Activated CD4-positive, alpha-beta T cell treated with anti-CD3 and anti-CD28 coated beads for 48 hours (primary cell): Measurements from ENCODE around the gene SETD1A.

Experiments used
- DNase-seq: peaks from one replicate; pipeline ENCODE4 v3.0.0-alpha.2; 2020

Gene SETD1A

DNA sequence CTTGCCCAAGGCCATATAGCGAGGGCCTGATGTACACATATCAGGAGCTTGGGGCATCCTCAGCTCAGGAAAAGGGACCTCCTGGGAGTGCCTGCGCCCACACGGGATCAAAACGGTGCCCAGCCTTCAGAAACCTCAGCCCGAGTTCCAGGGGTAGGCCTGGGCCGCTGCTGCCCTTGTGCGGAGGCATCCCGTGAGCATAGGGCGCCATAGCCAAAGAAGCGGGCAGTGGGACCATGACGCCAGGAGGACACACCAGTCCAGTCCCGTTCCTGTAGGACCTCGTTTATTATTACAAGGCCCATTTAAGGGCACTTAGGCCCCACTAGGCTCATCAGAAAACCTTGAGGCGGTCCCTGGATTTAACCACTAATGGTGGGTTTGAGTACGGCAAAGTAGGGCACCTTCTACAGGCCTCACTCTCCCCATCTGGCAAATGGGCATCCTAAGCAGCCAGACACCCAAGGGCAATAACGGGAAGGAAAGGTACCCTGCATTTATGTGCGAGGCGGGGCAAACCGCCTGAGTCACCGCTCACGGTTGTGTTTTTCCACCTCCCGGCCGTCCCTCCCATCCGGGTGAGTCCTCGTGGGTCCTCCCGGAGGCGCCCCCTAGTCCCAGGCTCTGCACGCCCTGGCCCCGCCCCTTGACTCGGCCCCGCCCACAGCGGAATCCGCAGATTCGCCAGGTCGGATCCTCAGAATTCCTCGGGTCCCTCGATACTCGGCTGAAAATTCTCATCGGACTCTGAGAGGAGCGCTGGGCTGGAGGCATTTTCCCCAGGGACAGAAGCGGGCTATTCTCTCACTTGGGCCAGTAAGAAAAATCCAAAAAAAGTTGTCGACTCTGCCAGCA, 726 bp upstream of the SETD1A start:
- peak; percentile 96 for DNase-seq

DNA sequence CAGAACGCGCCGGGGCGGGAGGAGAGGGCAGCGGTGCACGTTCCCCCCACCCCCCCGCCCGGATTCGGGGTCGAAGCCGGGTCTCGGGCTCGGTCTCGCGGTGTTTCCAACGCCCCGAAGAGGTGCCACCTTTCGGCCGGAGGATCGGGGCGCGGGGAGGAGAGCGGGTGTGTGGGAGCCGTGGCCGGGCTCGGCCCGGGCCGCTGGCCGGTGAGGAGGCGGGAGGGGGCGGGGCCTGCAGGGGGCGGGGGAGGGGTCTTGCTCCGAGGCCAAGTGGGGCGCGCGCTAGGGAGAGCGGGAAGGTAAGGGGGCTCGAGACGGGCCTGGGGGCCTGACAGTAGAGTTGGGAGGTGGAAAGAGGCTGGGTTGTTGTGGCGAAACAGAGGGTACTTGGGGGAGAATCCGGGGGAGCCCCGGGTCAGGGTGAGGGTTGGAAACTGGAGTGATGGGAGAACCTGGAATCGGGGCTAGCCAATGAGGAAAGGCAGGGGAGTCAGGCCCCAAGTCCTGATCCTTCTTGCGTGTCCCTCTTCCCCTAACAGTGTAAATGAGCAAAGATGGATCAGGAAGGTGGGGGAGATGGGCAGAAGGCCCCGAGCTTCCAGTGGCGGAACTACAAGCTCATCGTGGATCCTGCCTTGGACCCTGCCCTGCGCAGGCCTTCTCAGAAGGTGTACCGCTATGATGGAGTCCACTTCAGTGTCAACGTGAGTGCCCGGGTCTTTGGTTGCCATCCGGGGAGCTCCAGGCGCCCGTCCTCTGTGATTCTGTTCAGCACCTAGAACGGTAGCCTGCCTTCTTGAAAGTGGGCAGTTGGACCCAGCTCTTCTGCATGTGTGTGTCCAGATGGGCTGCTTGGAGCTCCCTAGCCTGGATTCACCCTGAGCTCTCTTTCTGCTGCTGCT, 873 bp downstream of the SETD1A start:
- DNase-seq = no peak

DNA sequence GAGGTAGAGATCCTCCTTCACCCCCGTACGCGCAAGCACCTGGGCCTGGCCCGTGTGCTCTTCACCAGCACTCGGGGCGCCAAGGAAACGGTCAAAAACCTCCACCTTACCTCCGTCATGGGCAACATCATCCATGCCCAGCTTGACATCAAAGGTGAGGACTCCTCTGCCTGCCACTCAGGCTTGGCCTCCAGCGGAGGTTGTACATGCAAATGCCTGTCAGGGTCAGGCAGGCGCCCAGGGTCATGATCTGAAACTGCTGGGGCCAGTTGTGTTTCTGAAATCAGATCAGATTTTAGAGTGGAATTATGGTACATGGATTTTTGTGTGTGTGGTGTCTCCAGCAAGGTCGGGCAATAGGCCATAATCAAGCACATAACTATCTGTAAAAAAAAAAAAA, 3.8 kb downstream of the SETD1A start:
- no peak for DNase-seq

DNA sequence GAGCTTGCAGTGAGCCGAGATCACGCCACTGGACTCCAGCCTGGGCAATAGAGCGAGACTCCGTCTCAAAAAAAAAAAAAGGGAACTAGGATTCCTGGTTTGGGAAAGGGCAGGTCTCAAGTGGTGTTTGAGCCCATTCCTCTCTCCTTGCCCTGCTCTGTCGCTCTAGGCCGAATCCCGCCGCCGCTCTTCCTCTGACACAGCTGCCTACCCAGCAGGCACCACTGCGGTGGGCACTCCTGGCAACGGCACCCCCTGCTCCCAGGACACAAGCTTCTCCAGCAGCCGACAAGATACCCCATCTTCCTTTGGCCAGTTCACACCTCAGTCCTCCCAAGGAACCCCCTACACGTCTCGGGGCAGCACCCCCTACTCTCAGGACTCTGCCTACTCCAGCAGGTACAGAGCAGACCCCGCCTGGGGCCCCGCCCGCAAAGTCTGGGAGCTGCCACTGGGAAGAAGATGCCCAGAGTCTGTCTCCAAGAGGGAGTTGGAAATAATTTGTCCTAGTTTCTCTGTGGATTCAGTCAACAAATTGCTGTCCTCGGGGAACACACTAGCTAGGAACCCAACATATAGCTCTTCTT, 6.5 kb downstream of the SETD1A start:
- DNase-seq = no peak

DNA sequence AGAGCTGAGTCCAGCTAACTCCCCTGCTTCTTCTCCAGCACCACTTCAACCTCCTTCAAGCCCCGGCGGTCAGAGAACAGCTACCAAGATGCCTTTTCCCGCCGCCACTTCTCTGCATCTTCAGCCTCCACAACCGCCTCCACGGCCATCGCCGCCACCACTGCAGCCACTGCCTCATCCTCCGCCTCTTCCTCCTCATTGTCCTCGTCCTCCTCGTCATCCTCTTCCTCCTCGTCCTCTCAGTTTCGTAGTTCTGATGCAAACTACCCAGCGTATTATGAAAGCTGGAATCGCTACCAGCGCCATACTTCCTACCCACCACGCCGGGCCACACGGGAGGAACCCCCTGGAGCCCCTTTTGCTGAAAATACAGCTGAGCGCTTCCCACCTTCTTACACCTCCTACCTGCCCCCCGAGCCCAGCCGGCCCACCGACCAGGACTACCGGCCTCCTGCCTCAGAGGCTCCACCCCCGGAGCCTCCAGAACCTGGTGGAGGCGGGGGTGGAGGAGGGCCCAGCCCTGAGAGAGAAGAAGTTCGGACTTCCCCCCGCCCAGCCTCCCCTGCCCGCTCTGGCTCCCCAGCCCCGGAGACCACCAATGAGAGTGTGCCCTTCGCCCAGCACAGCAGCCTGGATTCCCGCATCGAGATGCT, 7.1 kb downstream of the SETD1A start:
- DNase-seq = no peak

DNA sequence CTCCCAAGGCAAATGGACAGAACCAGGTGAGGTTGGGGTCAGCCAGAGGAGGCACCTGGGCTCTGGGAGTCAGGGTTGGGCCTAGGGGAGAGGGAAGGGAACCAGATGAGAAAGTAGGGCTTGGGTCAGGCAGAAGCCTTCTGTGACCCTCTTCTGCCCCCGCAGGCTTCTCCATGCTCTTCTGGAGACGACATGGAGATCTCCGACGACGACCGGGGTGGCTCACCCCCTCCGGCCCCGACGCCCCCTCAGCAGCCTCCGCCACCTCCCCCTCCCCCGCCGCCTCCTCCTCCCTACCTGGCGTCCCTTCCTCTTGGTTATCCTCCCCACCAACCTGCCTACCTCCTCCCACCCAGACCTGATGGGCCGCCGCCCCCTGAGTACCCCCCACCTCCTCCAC, 7.9 kb downstream of the SETD1A start:
- no peak for DNase-seq

DNA sequence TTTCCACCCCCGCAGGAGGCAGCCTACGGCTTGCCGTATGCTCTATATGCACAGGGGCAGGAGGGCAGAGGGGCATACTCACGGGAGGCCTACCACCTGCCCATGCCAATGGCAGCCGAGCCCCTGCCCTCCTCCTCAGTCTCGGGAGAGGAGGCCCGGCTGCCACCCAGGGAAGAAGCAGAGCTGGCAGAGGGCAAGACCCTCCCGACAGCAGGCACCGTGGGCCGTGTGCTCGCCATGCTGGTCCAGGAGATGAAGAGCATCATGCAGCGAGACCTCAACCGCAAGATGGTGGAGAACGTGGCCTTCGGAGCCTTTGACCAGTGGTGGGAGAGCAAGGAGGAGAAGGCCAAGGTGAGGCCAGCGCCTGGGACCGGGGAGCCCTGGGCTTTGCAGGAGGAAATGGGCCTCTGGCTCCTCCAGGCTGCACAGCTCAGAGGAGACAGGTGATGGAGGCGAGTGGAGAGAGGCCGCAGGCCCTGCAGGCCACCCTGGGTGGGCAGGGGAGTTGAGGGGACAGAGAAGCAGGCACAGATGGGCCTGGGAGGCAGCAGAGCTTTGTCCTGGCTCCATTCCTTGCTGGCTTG, 8.6 kb downstream of the SETD1A start:
- DNase-seq = no peak

DNA sequence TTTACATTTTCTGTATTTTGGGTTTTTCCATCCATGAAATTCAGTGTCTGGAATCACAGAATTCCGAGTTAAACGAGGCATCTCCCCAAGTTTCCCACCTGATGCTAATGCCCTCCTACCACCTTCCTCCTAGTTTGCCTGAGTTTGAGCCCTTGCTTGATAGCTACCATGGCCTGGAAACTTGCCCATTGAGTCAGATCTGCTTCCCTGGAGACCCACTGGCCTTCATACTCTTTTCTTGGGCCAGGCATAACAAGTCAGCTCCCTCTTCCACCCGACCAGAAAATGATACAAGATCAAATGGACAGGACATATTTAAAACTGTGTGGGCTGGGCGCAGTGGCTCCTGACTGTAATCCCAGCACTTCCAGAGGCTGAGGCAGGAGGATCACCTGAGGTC, 10.2 kb downstream of the SETD1A start:
- DNase-seq = no peak

DNA sequence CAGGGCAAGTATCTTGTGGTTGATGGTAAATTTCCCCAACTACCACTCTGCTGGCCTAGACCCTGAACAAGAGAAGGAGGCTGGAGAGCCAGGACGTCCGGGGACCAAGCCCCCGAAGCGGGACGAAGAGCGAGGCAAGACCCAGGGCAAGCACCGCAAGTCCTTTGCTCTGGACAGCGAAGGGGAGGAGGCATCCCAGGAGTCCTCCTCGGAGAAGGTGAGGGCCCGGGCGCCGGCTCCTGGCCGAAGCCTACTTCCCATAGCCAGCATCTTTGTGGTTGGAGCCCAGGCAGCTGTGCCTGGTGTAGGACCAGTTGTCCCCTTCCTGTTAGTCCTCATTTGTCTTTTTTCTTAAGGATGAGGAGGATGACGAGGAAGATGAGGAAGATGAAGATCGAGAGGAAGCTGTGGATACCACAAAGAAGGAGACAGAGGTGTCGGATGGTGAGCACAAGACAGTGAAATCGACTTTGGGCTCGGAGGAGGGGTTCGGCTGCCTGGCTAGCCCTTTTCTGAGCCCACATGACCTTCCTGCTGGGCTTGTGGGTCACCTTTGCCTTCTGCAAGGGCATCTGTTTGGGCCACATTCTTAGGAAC, 11.8 kb downstream of the SETD1A start:
- no peak for DNase-seq

DNA sequence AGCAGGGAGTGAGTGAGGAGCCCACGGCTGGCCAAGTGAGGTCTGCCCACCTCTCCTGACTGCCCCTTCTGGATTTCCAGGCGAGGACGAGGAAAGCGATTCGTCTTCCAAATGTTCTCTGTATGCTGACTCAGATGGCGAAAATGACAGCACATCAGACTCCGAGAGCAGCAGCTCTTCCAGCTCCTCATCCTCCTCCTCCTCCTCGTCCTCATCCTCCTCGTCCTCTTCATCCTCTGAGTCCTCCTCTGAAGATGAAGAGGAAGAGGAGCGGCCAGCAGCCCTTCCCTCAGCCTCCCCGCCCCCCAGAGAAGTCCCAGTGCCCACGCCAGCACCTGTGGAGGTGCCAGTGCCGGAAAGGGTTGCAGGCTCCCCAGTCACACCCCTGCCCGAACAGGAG, 13.7 kb downstream of the SETD1A start:
- DNase-seq = no peak

DNA sequence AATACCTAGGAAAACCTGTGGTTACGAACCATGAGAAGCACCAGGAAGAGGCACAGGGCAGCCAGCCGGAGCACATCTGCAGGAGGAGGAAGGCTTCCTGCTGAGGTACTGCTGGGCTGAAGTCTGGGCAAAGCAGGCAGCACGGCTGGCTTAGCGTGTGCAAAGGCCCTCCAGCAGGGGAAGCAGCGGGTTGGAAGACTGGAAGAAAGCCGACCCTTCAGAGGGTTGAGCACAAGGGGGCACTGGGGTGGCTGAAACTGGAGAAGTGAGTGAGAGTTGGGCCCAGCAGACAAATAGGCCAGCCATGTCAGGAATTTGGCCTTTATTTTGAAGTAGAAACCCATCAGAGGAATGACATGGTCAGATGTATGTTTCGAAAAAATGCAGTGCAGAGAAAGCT, 15.3 kb downstream of the SETD1A start:
- DNase-seq = no peak

DNA sequence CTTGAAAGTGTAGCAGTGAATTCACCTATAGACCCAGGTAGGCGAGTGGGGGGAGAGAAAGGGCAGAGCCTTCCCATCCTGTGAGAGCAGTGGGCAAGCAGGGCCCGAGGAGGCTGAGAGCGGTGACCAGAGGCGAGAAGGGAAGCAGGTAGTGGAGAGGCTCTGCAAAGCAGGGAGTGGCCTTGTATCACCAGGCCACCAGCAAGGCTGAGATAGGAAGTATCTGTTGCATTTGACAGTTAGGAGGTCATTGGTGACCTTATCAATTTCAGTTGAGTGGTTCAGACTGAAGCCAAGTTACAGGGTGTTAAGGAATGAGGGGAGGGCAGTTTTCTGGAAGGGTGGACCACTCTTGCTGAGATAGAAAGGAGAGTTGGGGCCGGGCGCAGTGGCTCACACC, 16.8 kb downstream of the SETD1A start:
- no peak for DNase-seq

DNA sequence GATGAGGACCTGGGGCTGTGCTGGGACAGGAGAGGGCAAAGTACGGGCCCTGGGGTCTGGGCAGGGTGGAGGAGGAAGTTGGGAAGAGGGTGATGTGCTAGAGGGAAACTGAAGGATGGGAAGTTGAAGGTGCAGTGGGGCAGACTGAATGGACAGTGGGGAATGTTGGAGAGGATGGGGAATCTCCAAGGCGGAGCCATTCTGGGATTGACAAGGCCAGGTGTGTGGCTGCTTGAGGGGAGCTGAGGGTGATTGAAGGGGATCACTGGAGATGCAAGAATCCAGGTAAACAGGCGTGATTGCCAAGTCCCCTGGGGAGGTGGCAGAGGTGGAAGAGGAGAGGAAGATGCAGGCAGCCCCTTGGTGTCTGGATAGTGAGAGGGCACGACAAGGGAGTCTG, 18.9 kb downstream of the SETD1A start:
- DNase-seq = no peak

DNA sequence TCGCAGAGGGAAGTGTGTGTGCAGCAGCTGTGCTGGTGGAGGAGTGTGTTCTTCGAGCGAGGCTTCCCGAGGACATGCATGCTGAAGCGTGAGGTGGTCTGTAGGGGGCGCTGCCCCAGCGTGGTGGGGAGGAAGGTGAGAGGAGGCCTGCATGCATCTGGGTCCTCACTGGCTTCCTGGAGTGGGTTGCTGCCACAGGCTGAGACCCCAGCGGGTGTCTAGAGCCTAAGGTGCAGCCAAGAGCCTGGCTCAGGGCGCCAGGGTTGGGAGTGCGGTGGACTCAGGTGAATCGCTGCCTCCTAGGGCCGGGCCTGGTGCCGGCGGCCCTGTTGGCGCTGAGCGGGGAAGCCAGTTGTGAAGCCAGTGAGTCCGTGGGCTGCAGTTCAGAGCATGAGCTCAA, 19.9 kb downstream of the SETD1A start:
- peak; percentile 61 for DNase-seq

DNA sequence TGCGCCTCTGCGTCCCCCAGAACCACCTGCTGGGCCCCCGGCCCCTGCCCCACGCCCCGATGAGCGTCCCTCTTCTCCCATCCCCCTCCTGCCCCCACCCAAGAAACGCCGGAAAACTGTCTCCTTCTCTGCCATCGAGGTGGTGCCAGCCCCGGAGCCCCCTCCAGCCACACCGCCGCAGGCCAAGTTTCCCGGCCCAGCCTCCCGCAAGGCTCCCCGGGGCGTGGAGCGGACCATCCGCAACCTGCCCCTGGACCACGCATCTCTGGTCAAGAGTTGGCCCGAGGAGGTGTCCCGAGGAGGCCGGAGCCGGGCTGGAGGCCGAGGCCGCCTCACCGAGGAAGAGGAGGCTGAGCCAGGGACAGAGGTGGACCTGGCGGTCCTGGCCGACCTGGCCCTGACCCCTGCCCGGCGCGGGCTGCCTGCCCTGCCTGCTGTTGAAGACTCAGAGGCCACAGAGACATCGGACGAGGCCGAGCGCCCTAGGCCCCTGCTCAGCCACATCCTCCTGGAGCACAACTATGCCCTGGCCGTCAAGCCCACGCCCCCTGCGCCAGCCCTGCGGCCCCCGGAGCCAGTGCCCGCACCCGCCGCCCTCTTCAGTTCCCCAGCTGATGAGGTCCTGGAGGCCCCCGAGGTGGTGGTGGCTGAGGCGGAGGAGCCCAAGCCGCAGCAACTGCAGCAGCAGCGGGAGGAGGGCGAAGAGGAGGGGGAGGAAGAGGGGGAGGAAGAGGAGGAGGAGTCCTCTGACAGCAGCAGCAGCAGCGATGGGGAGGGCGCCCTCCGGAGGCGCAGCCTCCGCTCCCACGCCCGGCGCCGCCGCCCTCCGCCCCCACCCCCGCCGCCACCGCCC, 21.8 kb downstream of the SETD1A start:
- DNase-seq = no peak

DNA sequence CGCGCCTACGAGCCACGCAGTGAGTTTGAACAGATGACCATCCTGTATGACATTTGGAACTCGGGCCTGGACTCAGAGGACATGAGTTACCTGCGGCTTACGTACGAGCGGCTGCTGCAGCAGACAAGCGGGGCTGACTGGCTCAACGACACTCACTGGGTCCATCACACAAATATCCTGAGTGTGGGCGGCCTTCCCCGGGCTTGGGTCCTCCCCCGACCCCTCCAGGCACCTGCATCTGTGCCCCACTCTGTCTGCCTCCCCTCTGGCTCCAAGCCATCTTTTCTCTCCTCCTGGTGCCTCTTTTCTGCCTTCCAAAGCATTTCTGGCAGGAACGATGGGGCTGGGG, 22.4 kb downstream of the SETD1A start:
- no peak for DNase-seq

DNA sequence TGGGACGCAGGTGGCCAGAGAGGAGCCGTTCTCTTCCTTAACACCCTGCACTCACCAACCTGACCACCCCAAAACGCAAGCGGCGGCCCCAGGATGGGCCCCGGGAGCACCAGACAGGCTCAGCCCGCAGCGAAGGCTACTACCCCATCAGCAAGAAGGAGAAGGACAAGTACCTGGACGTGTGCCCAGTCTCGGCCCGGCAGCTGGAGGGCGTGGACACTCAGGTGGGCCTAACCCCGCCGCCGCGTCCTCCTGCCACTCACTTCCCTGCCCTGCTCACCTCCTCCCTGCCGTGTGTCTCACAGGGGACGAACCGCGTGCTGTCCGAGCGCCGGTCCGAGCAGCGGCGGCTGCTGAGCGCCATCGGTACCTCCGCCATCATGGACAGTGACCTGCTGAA, 22.9 kb downstream of the SETD1A start:
- DNase-seq = no peak

DNA sequence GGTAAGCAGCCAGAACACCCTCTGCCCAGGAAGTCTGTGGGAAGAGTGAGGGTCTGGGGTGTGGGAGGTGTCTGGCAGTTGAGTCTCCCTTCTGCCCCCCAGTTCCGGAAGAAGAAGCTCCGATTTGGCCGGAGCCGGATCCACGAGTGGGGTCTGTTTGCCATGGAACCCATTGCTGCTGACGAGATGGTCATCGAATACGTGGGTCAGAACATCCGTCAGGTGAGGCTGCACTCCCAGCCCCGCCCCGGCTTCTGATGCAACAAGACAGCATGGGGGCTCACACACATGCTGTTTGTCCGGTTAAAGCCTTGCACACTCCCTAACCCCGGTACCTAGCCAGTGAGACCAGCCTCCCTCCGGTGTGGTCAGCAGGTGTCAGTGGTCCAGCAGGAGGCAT, 23.4 kb downstream of the SETD1A start:
- no peak for DNase-seq

DNA sequence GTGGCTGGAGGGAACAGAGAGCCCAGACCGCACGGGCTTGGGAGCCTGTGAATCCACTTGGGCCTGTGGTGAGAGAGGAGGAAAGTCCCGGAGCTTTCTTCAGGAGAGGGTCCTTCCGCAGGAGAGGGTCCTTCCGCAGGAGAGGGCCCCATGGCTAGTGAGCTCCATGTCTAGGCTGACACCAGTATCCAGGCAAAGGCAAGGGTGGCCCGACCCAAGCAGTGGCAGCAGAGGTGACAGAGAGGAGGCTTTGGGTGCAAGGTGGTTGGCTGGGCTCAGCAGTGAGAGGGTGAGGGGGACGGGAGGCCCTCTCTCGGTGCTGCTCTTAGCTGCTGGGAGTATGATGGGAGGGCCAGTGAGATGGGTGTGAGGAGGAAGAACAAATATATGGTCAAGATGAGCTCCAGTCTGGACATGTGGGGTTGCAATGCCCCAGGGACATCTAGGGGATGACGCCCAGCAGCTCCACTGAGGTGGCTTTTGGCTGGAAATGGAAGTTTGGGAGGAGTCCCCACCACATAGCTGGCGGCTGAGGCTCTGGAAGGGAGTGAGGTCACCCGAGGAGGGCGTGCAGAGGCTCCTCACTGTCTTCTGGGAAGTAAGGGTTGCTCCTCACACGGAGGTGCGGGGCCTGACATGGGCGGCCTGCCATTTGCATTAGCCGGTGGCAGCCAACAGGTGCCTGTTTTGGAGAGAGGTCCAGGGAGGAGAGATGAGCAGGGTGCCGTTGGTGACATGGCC, 25.2 kb downstream of the SETD1A start:
- DNase-seq = no peak

DNA sequence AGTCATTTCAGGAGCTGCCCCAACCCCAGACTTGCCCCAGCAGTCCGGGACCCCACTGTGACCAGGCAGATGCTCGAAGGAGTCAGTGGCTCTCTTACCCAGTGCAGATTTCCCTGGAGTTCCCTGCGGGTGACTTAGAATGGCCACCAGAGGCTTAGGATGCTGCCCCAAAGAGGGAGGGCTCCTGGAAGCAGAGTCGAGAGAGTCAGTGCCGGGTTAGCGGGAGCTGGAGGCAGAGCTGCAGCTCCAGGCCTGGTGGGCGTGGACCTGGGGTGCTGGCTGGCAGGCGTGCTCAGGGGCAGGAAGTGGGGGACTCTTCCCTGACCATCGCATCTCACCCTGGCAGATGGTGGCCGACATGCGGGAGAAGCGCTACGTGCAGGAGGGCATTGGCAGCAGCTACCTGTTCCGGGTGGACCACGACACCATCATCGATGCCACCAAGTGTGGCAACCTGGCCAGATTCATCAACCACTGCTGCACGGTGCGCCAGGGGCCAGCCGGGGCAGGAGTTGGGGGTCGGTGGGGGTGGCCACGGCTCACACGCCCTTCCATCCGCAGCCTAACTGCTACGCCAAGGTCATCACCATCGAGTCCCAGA, 25.8 kb downstream of the SETD1A start:
- DNase-seq = no peak
